Renal pelvis (tissue), 4 donors: Measurements from ENCODE around the gene NCKAP5. TPM values are rescaled to one million over a fixed set of nuclear protein-coding genes. Genes with fewer than 3 reads are reported as not detected.

Source experiments
- DNase-seq: peaks from one replicate; pipeline ENCODE4 v3.0.0-alpha.2; 2013
- polyA plus RNA-seq, 3 donors: library from polyadenylated mRNA; unstranded; fragments of 120-200 nt; gene quantifications; one replicate each; pipeline ENCODE4 v1.2.1, GENCODE V29; 2013; ENCODE audit not compliant: insufficient read length in 3 of 3

NCKAP5 gene
- polyA plus RNA-seq, 3 donors: 6.2 to 6.5 (median 6.3) TPM

GRCh38 chr2:133266926-133267590, 301.2 kb downstream of the NCKAP5 start:
- DNase-seq: peak; percentile 14

GRCh38 chr2:133266041-133266925, 302.0 kb downstream of the NCKAP5 start:
- peak; percentile 19 for DNase-seq

- peak; percentile 62 for DNase-seq
These were observed 302.8 kb downstream of the NCKAP5 start for GRCh38 chr2:133265432-133265949.

GRCh38 chr2:133264989-133265401, 303.3 kb downstream of the NCKAP5 start:
- peak; percentile 4 for DNase-seq

GRCh38 chr2:133262893-133263292, 305.4 kb downstream of the NCKAP5 start:
- no peak for DNase-seq

GRCh38 chr2:133255360-133255759, 312.9 kb downstream of the NCKAP5 start:
- no peak for DNase-seq

- no peak for DNase-seq
These were observed 314.5 kb downstream of the NCKAP5 start for GRCh38 chr2:133253793-133254192.

- DNase-seq: no peak
These were observed 315.4 kb downstream of the NCKAP5 start for GRCh38 chr2:133252780-133253355.

GRCh38 chr2:133249362-133249761, 318.9 kb downstream of the NCKAP5 start:
- DNase-seq: no peak

- DNase-seq: no peak
These were observed 320.0 kb downstream of the NCKAP5 start for GRCh38 chr2:133248264-133248663.

GRCh38 chr2:133247631-133248030, 320.6 kb downstream of the NCKAP5 start:
- DNase-seq: peak; percentile 3

GRCh38 chr2:133241224-133241571, 327.1 kb downstream of the NCKAP5 start:
- no peak for DNase-seq

GRCh38 chr2:133240491-133241223, 327.6 kb downstream of the NCKAP5 start:
- DNase-seq: no peak

GRCh38 chr2:133235968-133236367, 332.3 kb downstream of the NCKAP5 start:
- no peak for DNase-seq

- no peak for DNase-seq
These were observed 335.7 kb downstream of the NCKAP5 start for GRCh38 chr2:133232556-133232955.

GRCh38 chr2:133231264-133231663, 337.0 kb downstream of the NCKAP5 start:
- no peak for DNase-seq

GRCh38 chr2:133229974-133230373, 338.3 kb downstream of the NCKAP5 start:
- DNase-seq: no peak

- DNase-seq: no peak
These were observed 345.0 kb downstream of the NCKAP5 start for GRCh38 chr2:133223226-133223625.

GRCh38 chr2:133221398-133221797, 346.9 kb downstream of the NCKAP5 start:
- no peak for DNase-seq

GRCh38 chr2:133218204-133218603, 350.1 kb downstream of the NCKAP5 start:
- DNase-seq: no peak

GRCh38 chr2:133215477-133215876, 352.8 kb downstream of the NCKAP5 start:
- DNase-seq: no peak

- no peak for DNase-seq
These were observed 354.6 kb downstream of the NCKAP5 start for GRCh38 chr2:133213651-133214050.
